ENCODE measurements around the gene PNMA3.
"Not testable (repeated sequence)": the region's sequence is repeated elsewhere in the genome, so short reads cannot be mapped to it uniquely, and the experiment has no call there.

The PNMA3 gene

GRCh38 chrX:153055871-153056749, at the start of gene PNMA3:
TSS of gene PNMA3 (plus strand) at chrX:153056470. CDS start at chrX:153057056, 586 bp downstream.
- no peaks in the 10 kb centered on the region for H3K9me3 Mint-ChIP-seq
- peak within 1 kb of the TSS; percentile 12 to 30 for H3K4me3 Mint-ChIP-seq
- ATAC-seq = peak; percentile 55
- H3K4me1 Mint-ChIP-seq = peaks cover 4% of the 10 kb centered on the region
- no peak for DNase-seq
- H3K27ac Mint-ChIP-seq = no peak within 1 kb of the TSS
- peaks cover 23% of the 10 kb centered on the region for H3K27me3 Mint-ChIP-seq

- not testable (repeated sequence) for H3K9me3 Mint-ChIP-seq, H3K4me1 Mint-ChIP-seq, H3K27ac Mint-ChIP-seq, H3K4me3 Mint-ChIP-seq, DNase-seq, ATAC-seq
- H3K27me3 Mint-ChIP-seq = peaks cover 12% of the 10 kb centered on the region
These were observed 39.1 kb upstream of the PNMA3 start for GRCh38 chrX:153017174-153017573.

GRCh38 chrX:153019166-153019565, 37.1 kb upstream of the PNMA3 start:
- ATAC-seq (no peak), DNase-seq (no peak)
- Mint-ChIP-seq H3K27me3 (peaks cover 12% of the 10 kb centered on the region), H3K4me3 (no peak overlapping the region), H3K27ac (no peak overlapping the region), H3K9me3 (no peaks in the 10 kb centered on the region), H3K4me1 (no peaks in the 10 kb centered on the region)

- not testable (repeated sequence) for H3K4me1 Mint-ChIP-seq, H3K4me3 Mint-ChIP-seq, H3K9me3 Mint-ChIP-seq, H3K27ac Mint-ChIP-seq, H3K27me3 Mint-ChIP-seq, DNase-seq, ATAC-seq
These were observed 29.8 kb upstream of the PNMA3 start for GRCh38 chrX:153026501-153026900.

GRCh38 chrX:153028487-153028886, 27.8 kb upstream of the PNMA3 start:
- not testable (repeated sequence) for ATAC-seq, H3K4me1 Mint-ChIP-seq, DNase-seq, H3K4me3 Mint-ChIP-seq, H3K9me3 Mint-ChIP-seq, H3K27ac Mint-ChIP-seq, H3K27me3 Mint-ChIP-seq

- no peak overlapping the region for H3K4me3 Mint-ChIP-seq
- peaks cover 8% of the 10 kb centered on the region for H3K4me1 Mint-ChIP-seq
- ATAC-seq = no peak
- H3K9me3 Mint-ChIP-seq = no peaks in the 10 kb centered on the region
- DNase-seq = no peak
- no peaks in the 10 kb centered on the region for H3K27me3 Mint-ChIP-seq
- peak overlapping the region; percentile 20 to 91 for H3K27ac Mint-ChIP-seq
These were observed 27.1 kb upstream of the PNMA3 start for GRCh38 chrX:153029162-153029561.

- Mint-ChIP-seq H3K27ac (no peak overlapping the region), H3K9me3 (no peaks in the 10 kb centered on the region), H3K4me3 (no peak overlapping the region), H3K4me1 (peaks cover 8% of the 10 kb centered on the region), H3K27me3 (no peaks in the 10 kb centered on the region)
- DNase-seq = no peak
- no peak for ATAC-seq
These were observed 26.4 kb upstream of the PNMA3 start for GRCh38 chrX:153029875-153030274.

GRCh38 chrX:153030801-153031200, 25.5 kb upstream of the PNMA3 start:
- ATAC-seq (no peak), DNase-seq (no peak)
- no peak overlapping the region for H3K27ac Mint-ChIP-seq
- H3K9me3 Mint-ChIP-seq = no peaks in the 10 kb centered on the region
- H3K4me1 Mint-ChIP-seq = peaks cover 8% of the 10 kb centered on the region
- no peak overlapping the region for H3K4me3 Mint-ChIP-seq
- no peaks in the 10 kb centered on the region for H3K27me3 Mint-ChIP-seq

- Mint-ChIP-seq H3K9me3 (no peaks in the 10 kb centered on the region), H3K4me3 (peak overlapping the region; percentile 80 to 83), H3K4me1 (peaks cover 8% of the 10 kb centered on the region), H3K27me3 (no peaks in the 10 kb centered on the region), H3K27ac (peak overlapping the region; percentile 91 to 95)
- ATAC-seq (peak; percentile 73), DNase-seq (peak; percentile 67 to 74)
These were observed 23.7 kb upstream of the PNMA3 start for GRCh38 chrX:153032397-153033118.

GRCh38 chrX:153049093-153049492, 7.2 kb upstream of the PNMA3 start:
- Mint-ChIP-seq H3K27me3 (no peaks in the 10 kb centered on the region), H3K4me3 (no peak overlapping the region), H3K4me1 (no peaks in the 10 kb centered on the region), H3K9me3 (peaks cover 11 to 16% of the 10 kb centered on the region in 2 donors), H3K27ac (no peak overlapping the region)
- ATAC-seq = no peak
- DNase-seq = no peak

GRCh38 chrX:153052534-153052933, 3.7 kb upstream of the PNMA3 start:
- Mint-ChIP-seq H3K4me1 (peaks cover 4% of the 10 kb centered on the region), H3K4me3 (no peak overlapping the region), H3K9me3 (peaks cover 11 to 16% of the 10 kb centered on the region in 2 donors), H3K27ac (no peak overlapping the region), H3K27me3 (peaks cover 20% of the 10 kb centered on the region)
- DNase-seq (no peak), ATAC-seq (no peak)

GRCh38 chrX:153057281-153057680, 1.0 kb downstream of the PNMA3 start:
- H3K27me3 Mint-ChIP-seq = peaks cover 23% of the 10 kb centered on the region
- H3K27ac Mint-ChIP-seq = no peak overlapping the region
- DNase-seq = no peak
- H3K9me3 Mint-ChIP-seq = no peaks in the 10 kb centered on the region
- ATAC-seq = no peak
- peak overlapping the region in 1 of 2 donors; percentile 30 for H3K4me3 Mint-ChIP-seq
- peaks cover 4% of the 10 kb centered on the region for H3K4me1 Mint-ChIP-seq

GRCh38 chrX:153059191-153060094, 3.2 kb downstream of the PNMA3 start:
- DNase-seq (no peak), ATAC-seq (peak; percentile 21)
- Mint-ChIP-seq H3K4me3 (no peak overlapping the region), H3K27ac (no peak overlapping the region), H3K27me3 (peaks cover 23% of the 10 kb centered on the region), H3K4me1 (peaks cover 4% of the 10 kb centered on the region), H3K9me3 (no peaks in the 10 kb centered on the region)

- DNase-seq (no peak), ATAC-seq (no peak)
- no peak overlapping the region for H3K4me3 Mint-ChIP-seq
- peaks cover 18% of the 10 kb centered on the region for H3K27me3 Mint-ChIP-seq
- H3K4me1 Mint-ChIP-seq = peaks cover 4% of the 10 kb centered on the region
- H3K27ac Mint-ChIP-seq = no peak overlapping the region
- H3K9me3 Mint-ChIP-seq = no peaks in the 10 kb centered on the region
These were observed 3.8 kb downstream of the PNMA3 start for GRCh38 chrX:153060095-153060445.

- Mint-ChIP-seq H3K4me3 (no peak overlapping the region), H3K4me1 (peaks cover 4% of the 10 kb centered on the region), H3K27me3 (peaks cover 10% of the 10 kb centered on the region), H3K27ac (no peak overlapping the region), H3K9me3 (no peaks in the 10 kb centered on the region)
- ATAC-seq = no peak
- DNase-seq = no peak
These were observed 5.5 kb downstream of the PNMA3 start for GRCh38 chrX:153061732-153062131.

Data from stimulated activated naive CD8-positive, alpha-beta T cell treated with anti-CD3 and anti-CD28 coated beads, Interleukin-15, amount 100 ng/mL, for 72 hours (primary cell).